Tracheal epithelial cell (primary cell): Measurements from ENCODE around the gene EBLN2. TPM values are rescaled to one million over a fixed set of nuclear protein-coding genes. Genes with fewer than 3 reads are reported as not detected.

ENCODE experiments used
- total RNA-seq: library from RNA; depleted of rRNA; stranded (reverse); fragments of >200 nt; gene quantifications from 2 replicates; pipeline ENCODE4 v1.2.1, GENCODE V29; 2014

Gene EBLN2
- 2.7 and 4.0 TPM in 2 replicates for total RNA-seq

DNA sequence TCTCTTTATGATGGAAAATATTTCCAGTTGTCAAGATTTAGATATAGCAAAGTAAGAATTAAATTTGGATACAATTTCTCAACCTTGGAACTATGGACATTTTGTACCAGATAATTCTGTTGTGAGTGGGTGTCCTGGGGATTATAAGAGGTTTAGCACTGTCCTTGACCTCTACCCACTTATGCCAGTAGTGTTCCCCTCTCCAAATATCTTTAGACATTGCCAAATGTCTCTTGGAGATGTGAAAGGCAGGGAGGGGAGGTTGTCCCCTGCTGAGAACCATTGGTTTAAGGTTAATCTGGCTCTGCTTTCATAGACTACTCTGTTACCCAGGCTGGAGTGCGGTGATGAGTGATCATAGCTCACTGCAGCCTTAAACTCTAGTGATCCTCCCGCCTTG lies at the start of gene EBLN2:
TSS of gene EBLN2 (plus strand) at position 244 of the 400 bp plus-strand sequence. CDS start 423 bp downstream, outside the sequence.

Other genes starting within 250 kb of the EBLN2 start
- 15.9 and 20.9 TPM in 2 replicates for gene SHQ1, start 213.2 kb upstream of the EBLN2 start, total RNA-seq
- gene GXYLT2, start 173.6 kb upstream of the EBLN2 start, total RNA-seq: 0.85 and 3.1 TPM in 2 replicates
- 80.1 and 104 TPM in 2 replicates for gene PPP4R2, start 64.8 kb upstream of the EBLN2 start, total RNA-seq